ENCODE results near the gene SLC33A1.

The SLC33A1 gene

GRCh38 chr3:155804323-155804722 is 49.9 kb downstream of the SLC33A1 start:
- H3K27ac ChIP-seq = no peak overlapping the region
- TF ChIP-seq, protein P1, sequence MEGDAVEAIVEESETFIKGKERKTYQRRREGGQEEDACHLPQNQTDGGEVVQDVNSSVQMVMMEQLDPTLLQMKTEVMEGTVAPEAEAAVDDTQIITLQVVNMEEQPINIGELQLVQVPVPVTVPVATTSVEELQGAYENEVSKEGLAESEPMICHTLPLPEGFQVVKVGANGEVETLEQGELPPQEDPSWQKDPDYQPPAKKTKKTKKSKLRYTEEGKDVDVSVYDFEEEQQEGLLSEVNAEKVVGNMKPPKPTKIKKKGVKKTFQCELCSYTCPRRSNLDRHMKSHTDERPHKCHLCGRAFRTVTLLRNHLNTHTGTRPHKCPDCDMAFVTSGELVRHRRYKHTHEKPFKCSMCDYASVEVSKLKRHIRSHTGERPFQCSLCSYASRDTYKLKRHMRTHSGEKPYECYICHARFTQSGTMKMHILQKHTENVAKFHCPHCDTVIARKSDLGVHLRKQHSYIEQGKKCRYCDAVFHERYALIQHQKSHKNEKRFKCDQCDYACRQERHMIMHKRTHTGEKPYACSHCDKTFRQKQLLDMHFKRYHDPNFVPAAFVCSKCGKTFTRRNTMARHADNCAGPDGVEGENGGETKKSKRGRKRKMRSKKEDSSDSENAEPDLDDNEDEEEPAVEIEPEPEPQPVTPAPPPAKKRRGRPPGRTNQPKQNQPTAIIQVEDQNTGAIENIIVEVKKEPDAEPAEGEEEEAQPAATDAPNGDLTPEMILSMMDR (conservative IDR thresholded peaks at IDR 0.05) = no peak

- H3K27ac ChIP-seq = no peak overlapping the region
- TF ChIP-seq, protein P1 (conservative IDR thresholded peaks at IDR 0.05) = no peak
Observed at GRCh38 chr3:155792532-155792931, 61.7 kb downstream of the SLC33A1 start.

DNA sequence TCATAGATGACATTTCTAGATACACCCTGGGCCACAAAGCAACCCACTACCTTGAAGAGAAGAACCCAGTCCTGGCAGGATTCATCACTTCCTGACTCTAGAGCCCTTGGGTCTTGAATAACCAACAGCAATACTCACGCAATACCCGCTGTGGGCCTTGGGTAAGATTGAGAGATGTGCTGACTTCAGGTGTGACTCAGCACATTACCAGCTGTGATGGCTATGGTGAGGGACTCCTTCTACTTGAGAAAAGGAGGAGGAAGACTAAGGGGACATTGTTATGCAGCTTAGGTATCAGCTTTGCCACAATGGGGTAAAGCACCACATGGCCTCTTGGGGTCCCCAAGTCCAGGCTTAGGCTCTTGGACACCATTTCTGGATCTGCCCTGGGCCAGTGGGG is 63.0 kb downstream of the SLC33A1 start:
- no peak overlapping the region for H3K27ac ChIP-seq
- TF ChIP-seq, protein P1 (conservative IDR thresholded peaks at IDR 0.05) = no peak

DNA sequence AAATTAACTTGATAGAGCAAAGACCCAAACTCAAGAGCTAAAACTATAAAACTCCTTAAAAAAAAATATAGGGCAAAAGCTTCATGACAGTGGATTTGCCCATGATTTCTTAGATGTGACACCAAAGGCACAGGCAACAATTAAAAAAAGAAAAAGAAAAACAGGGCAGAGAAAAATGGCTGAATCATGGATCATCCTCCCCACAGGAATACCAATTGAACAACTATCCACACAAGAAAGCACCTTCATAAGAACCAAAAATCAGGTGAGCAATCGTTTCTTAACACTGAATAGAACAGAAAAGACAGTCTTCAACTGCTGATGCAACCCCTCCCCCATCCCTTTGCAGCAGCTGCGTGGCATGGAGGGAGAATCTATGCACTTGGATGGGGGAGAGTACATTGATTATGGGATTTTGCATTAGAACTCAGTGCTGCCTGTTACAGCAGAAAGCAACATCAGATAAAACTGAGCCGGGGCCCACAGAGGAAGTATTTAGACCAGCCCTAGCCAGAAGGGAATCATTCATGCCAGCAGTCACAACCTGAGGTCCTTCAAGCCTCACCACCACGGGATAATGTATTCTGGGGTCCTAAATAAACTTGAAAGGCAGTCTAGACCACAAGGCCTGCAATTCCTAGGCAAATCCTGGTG is 63.8 kb downstream of the SLC33A1 start:
- no peak overlapping the region for H3K27ac ChIP-seq
- TF ChIP-seq, protein P1 (conservative IDR thresholded peaks at IDR 0.05) = no peak

DNA sequence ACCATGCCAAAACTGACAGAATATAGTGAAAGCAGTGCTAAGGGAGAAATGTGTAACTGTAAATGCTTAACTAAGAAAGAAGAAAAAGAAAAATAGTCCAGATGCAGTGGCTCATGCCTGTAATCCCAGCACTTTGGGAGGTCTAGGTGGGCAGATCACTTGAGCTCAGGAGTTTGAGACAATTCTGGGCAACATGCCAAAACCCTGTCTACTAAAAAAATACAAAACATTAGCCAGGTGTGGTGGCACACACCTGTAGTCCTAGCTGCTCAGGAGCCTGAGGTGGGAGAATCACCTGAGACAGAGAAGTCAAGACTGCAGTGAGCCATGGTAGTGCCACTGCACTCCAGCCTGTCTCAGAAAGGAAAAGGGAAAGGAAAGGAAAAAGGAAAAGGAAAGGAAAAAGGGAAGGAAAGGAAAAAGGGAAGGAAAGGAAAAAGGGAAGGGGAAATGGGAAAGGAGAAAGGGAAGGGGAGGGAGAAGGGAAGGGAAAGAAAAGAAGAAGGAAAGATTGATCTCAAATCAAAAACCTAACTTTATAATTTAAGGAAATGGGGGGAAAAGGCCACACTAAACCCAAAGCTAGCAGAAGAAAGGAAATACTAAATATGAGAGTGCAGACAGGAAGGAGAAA is 68.4 kb downstream of the SLC33A1 start:
- TF ChIP-seq, protein P1 (conservative IDR thresholded peaks at IDR 0.05) = no peak
- H3K27ac ChIP-seq = no peak overlapping the region

DNA sequence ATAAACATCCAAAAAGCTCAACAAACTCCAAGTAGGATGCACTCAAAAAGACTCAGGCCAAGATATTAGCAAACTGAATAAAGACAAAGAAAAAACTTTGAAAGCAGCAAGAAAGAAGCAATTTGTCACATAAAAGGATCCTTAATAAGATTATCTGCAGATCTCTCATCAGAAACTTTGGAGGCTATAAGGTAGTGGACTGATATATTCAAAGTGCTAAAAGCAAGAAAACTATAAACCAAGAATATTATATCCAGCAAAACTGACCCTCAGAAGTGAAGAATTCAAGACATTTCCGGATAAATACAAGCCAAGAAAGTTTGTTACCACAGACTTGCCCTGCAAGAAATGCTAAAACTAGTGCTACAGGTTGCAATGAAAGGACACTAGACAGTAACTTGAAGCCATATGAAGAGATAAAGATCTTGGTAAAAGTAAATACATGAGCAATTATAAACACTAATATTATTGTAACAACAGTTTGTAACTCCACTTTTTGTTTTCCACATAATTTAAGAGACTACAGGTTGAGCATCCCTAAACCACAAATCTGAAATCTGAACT is 71.8 kb downstream of the SLC33A1 start:
- H3K27ac ChIP-seq = no peak overlapping the region
- TF ChIP-seq, protein P1 (conservative IDR thresholded peaks at IDR 0.05) = no peak

- peak overlapping the region; percentile 34 for H3K27ac ChIP-seq
Observed at GRCh38 chr3:155780291-155780690, 73.9 kb downstream of the SLC33A1 start.

More at GRCh38 chr3:155780291-155780690, 73.9 kb downstream of the SLC33A1 start:
- TF ChIP-seq, protein P1 (conservative IDR thresholded peaks at IDR 0.05) = no peak
